Epithelial cell of esophagus (primary cell): Measurements from ENCODE around the gene RGS3.

Experiments
- DNase-seq: peaks from one replicate; pipeline ENCODE4 v3.0.0; 2010; ENCODE audit warnings: low read depth
- H3K4me3 ChIP-seq: 2 replicates; pipeline ENCODE4 v1.5.1; 2011; ENCODE audit warnings: mild to moderate bottlenecking, low read length, control low read depth
- TF ChIP-seq, protein P1 (sequence below): IDR thresholded peaks from 2 replicates; pipeline ENCODE4 v1.5.1; 2011; ENCODE audit warnings: low read depth, mild to moderate bottlenecking, low read length, control low read depth, inconsistent platforms; ENCODE audit not compliant: insufficient read depth; ENCODE audit errors: missing control alignments

RGS3 gene

DNA sequence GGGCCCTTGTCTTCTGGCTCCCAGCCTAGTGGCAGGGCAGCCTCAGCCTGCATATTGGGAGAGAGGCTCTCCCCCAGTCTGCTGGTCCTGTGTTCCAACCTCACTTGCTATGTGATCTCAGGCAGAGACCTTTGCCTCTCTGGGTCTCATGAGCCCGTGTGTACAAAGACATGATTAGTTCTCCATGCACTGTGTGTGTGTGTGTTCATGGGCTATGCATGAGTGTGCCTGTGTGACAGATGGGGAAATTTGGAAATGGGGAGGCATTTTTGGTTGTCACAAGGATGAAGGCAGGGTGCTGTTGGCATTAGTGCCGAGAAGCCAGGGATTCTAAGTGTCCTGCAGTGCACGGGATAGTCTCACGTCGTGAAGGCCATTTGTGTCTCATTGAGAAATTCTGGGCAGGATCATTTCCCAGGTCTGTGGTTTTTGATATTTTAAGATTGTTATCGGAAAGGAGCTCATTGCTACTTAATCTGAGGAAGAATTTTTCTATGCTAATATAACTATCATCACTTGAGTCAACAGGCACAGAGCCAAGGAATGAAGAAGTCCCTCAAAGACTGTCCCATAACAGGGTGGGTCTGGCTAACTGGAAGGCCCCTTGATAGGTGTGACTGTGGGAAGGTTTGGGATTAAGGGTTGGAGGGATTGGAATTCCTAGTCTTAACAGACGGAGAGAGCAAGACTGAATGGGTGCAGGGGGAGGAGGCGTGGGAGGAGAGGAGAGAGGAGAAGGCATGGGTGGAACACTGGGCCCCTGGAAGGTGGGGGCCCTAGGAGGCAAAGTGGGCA lies 168.5 kb downstream of the RGS3 start:
- TF ChIP-seq, protein P1, sequence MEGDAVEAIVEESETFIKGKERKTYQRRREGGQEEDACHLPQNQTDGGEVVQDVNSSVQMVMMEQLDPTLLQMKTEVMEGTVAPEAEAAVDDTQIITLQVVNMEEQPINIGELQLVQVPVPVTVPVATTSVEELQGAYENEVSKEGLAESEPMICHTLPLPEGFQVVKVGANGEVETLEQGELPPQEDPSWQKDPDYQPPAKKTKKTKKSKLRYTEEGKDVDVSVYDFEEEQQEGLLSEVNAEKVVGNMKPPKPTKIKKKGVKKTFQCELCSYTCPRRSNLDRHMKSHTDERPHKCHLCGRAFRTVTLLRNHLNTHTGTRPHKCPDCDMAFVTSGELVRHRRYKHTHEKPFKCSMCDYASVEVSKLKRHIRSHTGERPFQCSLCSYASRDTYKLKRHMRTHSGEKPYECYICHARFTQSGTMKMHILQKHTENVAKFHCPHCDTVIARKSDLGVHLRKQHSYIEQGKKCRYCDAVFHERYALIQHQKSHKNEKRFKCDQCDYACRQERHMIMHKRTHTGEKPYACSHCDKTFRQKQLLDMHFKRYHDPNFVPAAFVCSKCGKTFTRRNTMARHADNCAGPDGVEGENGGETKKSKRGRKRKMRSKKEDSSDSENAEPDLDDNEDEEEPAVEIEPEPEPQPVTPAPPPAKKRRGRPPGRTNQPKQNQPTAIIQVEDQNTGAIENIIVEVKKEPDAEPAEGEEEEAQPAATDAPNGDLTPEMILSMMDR: no peak
- H3K4me3 ChIP-seq: no peak overlapping the region
- DNase-seq: no peak

DNA sequence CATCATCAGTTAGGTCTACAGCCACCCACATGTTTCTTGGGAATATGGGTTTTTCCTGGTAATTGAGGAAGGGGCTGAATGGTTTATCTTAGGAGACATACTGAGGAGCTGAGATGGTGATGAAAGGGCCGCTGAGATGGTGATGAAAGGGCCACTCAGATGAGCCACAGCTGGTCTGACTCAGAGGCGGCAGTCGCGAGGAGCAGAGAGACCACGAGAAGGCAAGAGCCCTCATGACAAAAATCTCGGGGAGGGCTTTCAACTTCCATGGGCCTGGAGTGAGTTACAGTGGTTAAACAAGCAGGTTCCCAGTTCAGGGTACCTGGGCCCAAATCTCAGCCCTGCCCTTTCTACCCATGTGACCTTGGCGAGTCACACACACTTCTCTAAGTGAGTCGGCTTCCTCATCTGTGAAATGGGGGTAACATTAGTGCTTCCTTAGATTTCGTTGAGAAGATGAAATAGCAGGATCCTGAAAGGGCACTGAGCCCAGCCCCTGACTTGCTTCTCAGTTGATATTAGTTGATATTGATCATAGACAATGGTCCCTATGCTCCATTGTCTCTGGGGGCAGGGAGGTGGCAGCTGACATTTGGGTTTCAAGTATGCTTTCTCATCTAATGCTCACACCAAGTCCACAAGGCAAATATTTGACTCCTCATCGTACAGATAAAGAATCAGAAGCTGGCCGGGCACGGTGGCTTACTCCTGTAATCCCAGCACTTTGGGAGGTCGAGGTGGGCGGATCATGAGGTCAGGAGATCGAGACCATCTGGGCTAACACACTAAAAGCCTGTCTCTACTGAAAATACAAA lies 169.5 kb downstream of the RGS3 start:
- H3K4me3 ChIP-seq: no peak overlapping the region
- no peak for DNase-seq
- TF ChIP-seq, protein P1: no peak

DNA sequence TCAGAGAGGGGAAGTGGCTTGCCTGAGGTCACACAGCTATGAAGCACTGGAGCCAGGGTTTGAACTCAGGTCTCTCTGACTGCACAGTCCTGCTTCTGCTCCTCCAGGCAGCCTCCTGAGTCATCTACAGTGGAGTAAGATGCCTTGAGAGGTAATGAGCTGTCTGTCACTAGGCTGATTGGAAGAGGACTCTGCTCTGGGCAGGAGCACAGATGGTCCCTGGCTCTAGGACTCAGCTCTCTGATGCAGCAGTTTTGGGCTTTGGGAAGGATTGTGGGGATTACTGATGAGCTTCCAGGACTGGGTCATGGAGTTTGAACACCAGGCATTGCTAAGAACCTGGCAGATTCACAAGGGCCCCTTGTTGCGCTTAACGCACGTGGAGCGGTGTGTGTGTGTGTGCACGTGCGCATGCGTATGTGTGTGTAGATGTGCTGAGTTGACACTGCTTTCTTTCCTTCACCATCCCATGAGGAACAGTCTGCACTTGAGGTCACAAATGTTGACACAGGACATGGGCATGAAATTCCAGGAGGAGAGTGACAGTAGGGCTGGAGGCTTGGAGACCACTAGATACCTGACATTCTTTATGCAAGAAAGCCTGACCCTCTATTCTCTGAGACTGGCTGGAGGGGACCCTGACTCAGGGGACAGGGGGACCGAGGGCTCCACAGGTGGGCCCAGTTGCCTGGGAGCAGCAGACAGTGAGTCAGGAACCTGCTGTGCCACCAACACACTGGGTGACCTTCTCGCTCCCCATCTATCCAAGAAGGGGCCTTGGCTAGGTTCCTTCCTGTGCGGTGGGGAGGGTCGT lies 170.5 kb downstream of the RGS3 start:
- TF ChIP-seq, protein P1: no peak
- no peak for DNase-seq
- no peak overlapping the region for H3K4me3 ChIP-seq

DNA sequence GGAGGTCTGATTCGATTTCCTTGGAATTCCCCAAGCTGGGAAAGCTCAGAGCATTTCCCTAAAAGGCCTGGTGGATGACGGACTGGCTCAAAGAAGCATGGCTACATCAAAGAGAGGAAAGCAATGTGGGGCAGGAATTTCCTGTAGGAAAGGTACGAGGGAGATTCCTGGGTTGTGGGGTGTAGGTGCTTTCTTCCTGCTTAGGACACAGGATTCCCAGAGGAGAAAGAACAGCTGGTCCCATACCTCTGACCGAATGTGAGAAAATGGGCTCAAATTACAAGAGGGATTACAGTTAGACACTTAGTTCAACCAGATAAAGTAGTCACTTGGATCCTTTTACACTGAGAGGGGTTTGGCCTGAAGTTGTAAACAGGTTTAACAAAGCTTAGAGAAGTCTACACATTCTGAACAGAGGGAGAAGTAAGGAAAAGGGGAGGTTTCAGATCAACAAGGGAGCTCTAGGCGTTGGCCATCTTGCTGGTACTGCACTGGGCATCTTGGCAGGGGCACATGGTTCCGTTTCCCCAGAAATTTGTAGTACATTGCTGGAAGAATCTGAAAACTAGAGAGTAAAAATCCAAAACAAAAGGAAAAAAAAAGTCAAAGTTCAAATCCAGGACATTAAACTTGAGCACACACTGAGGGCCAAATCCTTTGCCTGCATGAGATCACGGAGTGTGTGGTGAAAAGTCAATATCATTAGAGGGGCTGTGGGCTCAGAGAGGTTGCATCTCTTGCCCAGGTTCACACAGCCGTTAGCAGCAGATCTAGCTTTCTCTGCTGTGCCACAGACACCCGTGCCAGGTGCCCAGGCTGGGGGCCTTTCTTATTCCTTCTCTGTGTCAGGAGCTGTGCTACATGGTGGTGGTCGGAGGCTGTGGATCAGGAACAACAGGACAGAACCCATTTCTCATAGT lies 171.3 kb downstream of the RGS3 start:
- TF ChIP-seq, protein P1: no peak
- DNase-seq: no peak
- no peak overlapping the region for H3K4me3 ChIP-seq

DNA sequence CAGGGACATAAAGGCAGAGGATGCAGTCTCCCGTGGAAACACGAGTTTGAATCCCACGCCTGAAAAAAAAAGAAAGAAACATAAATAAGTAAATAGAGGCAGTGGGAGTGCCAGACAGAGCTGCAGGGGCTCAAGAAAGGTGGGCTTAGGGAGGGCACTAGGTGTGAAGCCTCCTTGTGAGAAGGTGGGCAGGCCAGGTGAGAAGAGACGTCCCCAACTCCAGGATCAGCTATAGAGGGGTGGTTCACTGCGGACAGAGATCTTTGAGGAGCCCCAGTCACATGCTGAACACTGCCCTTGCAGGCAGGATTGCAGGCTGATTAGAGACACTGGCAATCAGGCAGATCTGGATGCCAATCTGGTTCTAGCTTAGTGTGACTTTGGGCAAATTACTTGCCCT lies 172.1 kb downstream of the RGS3 start:
- TF ChIP-seq, protein P1: no peak
- DNase-seq: no peak

DNA sequence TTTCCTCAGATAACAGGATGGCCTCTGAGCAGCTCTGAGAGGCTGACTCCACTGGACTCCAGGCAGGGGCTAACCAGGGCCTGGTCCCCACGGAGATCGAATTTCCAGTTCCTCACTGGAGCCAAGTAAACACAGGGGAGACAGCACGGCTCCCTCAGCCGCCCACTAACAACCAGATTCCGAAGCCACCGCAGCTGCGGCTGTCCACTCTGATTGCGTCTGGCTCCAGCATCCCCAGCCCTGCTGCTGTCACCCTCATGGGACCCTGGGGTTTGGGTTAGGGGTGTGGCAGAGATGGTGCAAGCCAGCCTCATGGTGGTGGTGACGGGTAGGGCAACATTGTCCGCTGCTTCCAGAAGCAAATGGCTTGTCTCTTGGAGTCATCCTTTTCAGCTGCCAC lies 172.6 kb downstream of the RGS3 start:
- DNase-seq: no peak
- H3K4me3 ChIP-seq: no peak overlapping the region
- TF ChIP-seq, protein P1: no peak

More for the DNA sequence above, 172.1 kb downstream of the RGS3 start:
- H3K4me3 ChIP-seq: no peak overlapping the region
